ENCODE data around the gene MAP6D1.

Gene MAP6D1

DNA sequence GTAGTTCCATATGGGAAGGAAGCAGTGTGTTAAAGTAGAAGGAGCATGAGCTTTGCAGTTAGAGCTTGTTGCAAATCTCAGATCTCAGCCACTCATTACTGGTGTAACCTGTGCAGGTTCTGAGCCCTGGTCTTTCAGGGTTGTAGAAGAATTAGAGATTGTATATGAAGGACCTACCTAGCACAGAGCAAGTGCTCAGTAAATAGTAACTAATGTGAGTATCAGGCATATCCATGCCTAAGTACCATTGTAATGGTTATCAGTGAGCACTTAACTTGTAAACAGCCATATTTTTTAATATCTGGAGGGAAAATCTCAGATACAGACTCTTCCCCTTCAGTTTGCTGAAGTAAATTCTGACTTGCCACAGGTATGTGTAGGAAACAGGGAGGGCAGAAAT is 59.3 kb downstream of the MAP6D1 start:
- H3K4me1 ChIP-seq (ENCODE audit: control insufficient read depth, insufficient read depth, low read length): peaks cover 5% of the 10 kb centered on the region
- H3K9me3 ChIP-seq (ENCODE audit: control insufficient read depth, low read length): no peaks in the 10 kb centered on the region
- no peaks in the 10 kb centered on the region for H3K36me3 ChIP-seq (ENCODE audit: control insufficient read depth, insufficient read depth, low read length)
- H3K4me3 ChIP-seq (ENCODE audit: low read length): no peak overlapping the region
- no peak overlapping the region for H3K9ac ChIP-seq (ENCODE audit: low read length)
- H3K27me3 ChIP-seq (ENCODE audit: control insufficient read depth, insufficient read depth, low read length): no peaks in the 10 kb centered on the region

Data from mucosa of stomach (tissue), 1 donor.